Thyroid gland (tissue), 4 donors: ENCODE results near the gene PPARG. TPM values are rescaled to one million over a fixed set of nuclear protein-coding genes. Genes with fewer than 3 reads are reported as not detected.

ENCODE experiments used
- DNase-seq, 2 donors: peaks; one replicate each; pipeline ENCODE4 v3.0.0-alpha.2; 2019
- H3K27ac ChIP-seq, 3 donors: fragments of 200-600 bp; sonication (generic); 1 replicate in 2 of 3; 2 replicates in 1 of 3; pipeline ENCODE4 v1.5.1; 2016 to 2019; ENCODE audit warnings: mild to moderate bottlenecking in 1 of 3, moderate library complexity in 1 of 3
- H3K27me3 ChIP-seq: fragments of 200-600 bp; sonication (generic); one replicate; pipeline ENCODE4 v1.5.1; 2019
- H3K36me3 ChIP-seq, 2 donors: fragments of 200-600 bp; sonication (generic); one replicate each; pipeline ENCODE4 v1.5.1; 2016 to 2019
- H3K4me1 ChIP-seq, 2 donors: fragments of 200-600 bp; sonication (generic); one replicate each; pipeline ENCODE4 v1.5.1; 2017 to 2019
- H3K4me3 ChIP-seq, 3 donors: fragments of 200-600 bp; sonication (generic); replicated peaks in 1 of 3; 1 replicate in 2 of 3; 2 replicates in 1 of 3; pipeline ENCODE4 v1.5.1; 2016; ENCODE audit warnings: mild to moderate bottlenecking in 1 of 3
- H3K9me3 ChIP-seq: fragments of 200-600 bp; sonication (generic); one replicate; pipeline ENCODE4 v1.5.1; 2017
- POLR2A ChIP-seq, 2 donors: fragments of 450-650 bp; IDR thresholded peaks; one replicate each; pipeline ENCODE4 v1.6.1; 2017; ENCODE audit warnings: antibody characterized with exemption in 2 of 2, mild to moderate bottlenecking in 2 of 2, moderate library complexity in 1 of 2
- WGBS, 2 donors: methylation state at CpG; one replicate each; pipeline ENCODE4 v1.1.5; 2017; 5-methylcytosine and 5-hydroxymethylcytosine counted together
- intact Hi-C: fragments of 100-400 bp; cut with DNase I; formaldehyde crosslinking; loops from one replicate; pipeline ENCODE4 v1.15.1; 2023
- total RNA-seq, 4 donors: library from RNA; depleted of rRNA; stranded (reverse); fragments of >200 nt; gene quantifications; one replicate each; pipeline ENCODE4 v1.2.3, GENCODE V29; 2016
- TF ChIP-seq, protein P1 (sequence below), 6 experiments: fragments of 200-600 bp in 3 of 6; fragments of 450-650 bp in 3 of 6; sonication (generic) in 3 of 6; IDR thresholded peaks; one replicate each; pipeline ENCODE4 v1.5.1; 2016 to 2019; ENCODE audit warnings: antibody characterized with exemption in 6 of 6, mild to moderate bottlenecking in 2 of 6, inconsistent platforms in 1 of 6, moderate library complexity in 1 of 6

The PPARG gene
- total RNA-seq, 4 donors from 2014 or later, result 20.0 to 27.3 (median 23.7) TPM

DNA sequence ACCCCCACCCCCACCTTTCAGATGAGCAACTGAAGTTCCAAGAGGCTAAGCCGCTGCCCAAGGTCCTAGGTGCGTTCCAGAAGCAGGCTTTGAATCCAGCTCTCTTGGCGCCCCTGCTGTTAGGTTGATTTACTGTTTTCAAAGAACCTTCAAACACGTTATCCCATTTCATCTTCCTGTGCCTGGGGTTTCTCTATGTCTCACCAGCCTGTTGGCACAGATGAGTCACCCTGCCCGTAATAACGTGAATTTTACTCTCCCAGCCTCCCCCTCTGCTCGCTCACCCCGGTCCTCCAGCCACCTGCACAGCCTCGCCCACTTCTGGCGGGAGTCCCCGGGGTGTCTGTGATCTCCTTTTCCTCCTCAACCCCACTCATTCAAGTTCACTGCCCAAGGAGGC is 182.4 kb downstream of the PPARG start:
- no peaks in the 10 kb centered on the region for H3K27me3 ChIP-seq
- H3K36me3 ChIP-seq, result no peaks in the 10 kb centered on the region
- no peak overlapping the region for H3K4me3 ChIP-seq
- no peaks in the 10 kb centered on the region for H3K9me3 ChIP-seq
- WGBS, 2 donors, result 78 to 79% methylated on average over 10 to 11 of the region's 11 CpGs
- H3K4me1 ChIP-seq, result peaks cover 0 to 3% of the 10 kb centered on the region in 2 donors
- intact Hi-C loops, result no loop called here
- TF ChIP-seq, protein P1, sequence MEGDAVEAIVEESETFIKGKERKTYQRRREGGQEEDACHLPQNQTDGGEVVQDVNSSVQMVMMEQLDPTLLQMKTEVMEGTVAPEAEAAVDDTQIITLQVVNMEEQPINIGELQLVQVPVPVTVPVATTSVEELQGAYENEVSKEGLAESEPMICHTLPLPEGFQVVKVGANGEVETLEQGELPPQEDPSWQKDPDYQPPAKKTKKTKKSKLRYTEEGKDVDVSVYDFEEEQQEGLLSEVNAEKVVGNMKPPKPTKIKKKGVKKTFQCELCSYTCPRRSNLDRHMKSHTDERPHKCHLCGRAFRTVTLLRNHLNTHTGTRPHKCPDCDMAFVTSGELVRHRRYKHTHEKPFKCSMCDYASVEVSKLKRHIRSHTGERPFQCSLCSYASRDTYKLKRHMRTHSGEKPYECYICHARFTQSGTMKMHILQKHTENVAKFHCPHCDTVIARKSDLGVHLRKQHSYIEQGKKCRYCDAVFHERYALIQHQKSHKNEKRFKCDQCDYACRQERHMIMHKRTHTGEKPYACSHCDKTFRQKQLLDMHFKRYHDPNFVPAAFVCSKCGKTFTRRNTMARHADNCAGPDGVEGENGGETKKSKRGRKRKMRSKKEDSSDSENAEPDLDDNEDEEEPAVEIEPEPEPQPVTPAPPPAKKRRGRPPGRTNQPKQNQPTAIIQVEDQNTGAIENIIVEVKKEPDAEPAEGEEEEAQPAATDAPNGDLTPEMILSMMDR (IDR thresholded peaks at IDR 0.05), result no peak
- no peak for DNase-seq
- no peak overlapping the region for H3K27ac ChIP-seq

DNA sequence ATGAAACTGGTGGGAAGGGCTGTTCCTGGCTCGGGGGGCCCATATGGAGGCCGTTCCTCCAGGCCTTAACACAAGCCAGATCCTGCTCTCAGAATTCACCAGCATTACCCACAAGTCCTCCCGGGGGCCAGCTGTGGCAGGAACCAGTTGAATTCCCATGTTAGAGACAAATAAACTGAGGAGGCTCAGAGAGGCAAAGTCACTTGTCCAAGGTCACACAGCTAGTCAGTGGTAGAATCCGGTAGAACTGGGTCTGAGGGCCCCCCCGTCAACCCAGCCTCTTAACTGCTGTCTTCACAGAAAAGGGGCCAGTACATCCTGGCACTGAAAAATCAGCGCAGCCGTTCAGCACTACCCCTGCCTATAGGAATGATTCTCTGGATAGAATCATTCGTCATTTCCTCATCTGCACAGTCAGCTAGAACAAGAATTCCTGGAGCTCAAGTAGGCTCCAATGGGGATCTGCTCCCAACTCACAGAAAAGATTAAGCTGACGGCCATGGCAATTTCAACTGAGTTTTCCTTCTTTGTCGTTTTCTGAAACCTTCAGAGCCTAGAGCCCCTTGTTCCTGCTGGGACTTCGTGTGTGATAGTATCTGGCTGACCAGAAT is 183.2 kb downstream of the PPARG start:
- H3K4me3 ChIP-seq, result no peak overlapping the region
- H3K4me1 ChIP-seq, result peaks cover 0 to 8% of the 10 kb centered on the region in 2 donors
- H3K27ac ChIP-seq, result no peak overlapping the region
- no peaks in the 10 kb centered on the region for H3K27me3 ChIP-seq
- no peaks in the 10 kb centered on the region for H3K36me3 ChIP-seq
- TF ChIP-seq, protein P1 (IDR thresholded peaks at IDR 0.05), result no peak
- no peak for TF ChIP-seq POLR2A (IDR thresholded peaks at IDR 0.05)
- no peak for DNase-seq
- intact Hi-C loops, result no loop called here
- H3K9me3 ChIP-seq, result no peaks in the 10 kb centered on the region
- 80 to 87% methylated on average over 10 to 11 of the region's 11 CpGs for WGBS, 2 donors

DNA sequence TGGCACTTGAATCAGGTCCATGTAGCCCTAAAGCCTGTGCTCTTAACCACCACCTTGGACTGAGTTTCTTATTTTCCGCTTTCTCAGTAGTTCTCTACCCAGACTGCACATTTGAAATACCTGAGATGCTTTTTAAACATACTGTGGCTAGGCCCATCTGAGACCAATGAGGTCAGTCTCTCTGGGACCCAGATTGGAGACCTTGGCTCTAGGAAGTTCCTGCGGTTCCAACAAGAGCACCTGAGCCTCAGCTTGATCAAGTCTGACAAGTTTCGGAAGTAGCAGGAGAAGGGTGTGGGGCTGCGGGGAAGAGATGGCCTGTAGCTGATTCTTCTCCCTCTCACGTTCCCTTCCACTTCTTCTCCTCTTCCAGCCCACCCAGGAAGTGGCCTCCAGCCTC is 183.9 kb downstream of the PPARG start:
- H3K27me3 ChIP-seq, result no peaks in the 10 kb centered on the region
- H3K27ac ChIP-seq, result no peak overlapping the region
- DNase-seq, result no peak
- H3K4me1 ChIP-seq, result peaks cover 0 to 8% of the 10 kb centered on the region in 2 donors
- TF ChIP-seq, protein P1 (IDR thresholded peaks at IDR 0.05), result no peak
- no peak for TF ChIP-seq POLR2A (IDR thresholded peaks at IDR 0.05)
- 73 to 77% methylated on average over 5 of the region's 5 CpGs for WGBS, 2 donors
- intact Hi-C loops, result no loop called here
- no peaks in the 10 kb centered on the region for H3K36me3 ChIP-seq
- H3K4me3 ChIP-seq, result no peak overlapping the region
- no peaks in the 10 kb centered on the region for H3K9me3 ChIP-seq

DNA sequence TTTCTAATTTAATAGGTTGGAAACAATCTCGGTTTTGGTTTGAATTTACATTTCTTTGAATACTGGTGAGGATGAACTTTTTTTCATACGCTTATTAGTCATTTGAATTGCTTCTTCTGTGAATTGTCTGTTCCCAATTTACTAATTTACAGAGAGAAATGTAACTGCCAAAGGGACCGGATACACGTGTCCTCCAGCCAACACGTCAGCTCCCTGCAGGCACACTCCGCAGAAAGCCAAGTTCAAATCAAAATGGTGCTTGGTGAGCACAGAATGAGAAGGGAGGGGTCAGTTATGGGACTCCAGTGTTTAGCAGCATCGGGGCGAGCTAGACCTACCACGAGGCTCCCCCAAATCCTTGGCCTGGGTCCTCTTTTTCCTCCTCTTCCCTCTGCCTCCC is 184.6 kb downstream of the PPARG start:
- intact Hi-C loops, result no loop called here
- no peak overlapping the region for H3K27ac ChIP-seq
- TF ChIP-seq, protein P1 (IDR thresholded peaks at IDR 0.05), result no peak
- 71 to 87% methylated on average over 9 of the region's 9 CpGs for WGBS, 2 donors
- H3K27me3 ChIP-seq, result no peaks in the 10 kb centered on the region
- no peaks in the 10 kb centered on the region for H3K36me3 ChIP-seq
- no peak for DNase-seq
- peaks cover 0 to 8% of the 10 kb centered on the region in 2 donors for H3K4me1 ChIP-seq
- H3K4me3 ChIP-seq, result no peak overlapping the region
- H3K9me3 ChIP-seq, result no peaks in the 10 kb centered on the region

DNA sequence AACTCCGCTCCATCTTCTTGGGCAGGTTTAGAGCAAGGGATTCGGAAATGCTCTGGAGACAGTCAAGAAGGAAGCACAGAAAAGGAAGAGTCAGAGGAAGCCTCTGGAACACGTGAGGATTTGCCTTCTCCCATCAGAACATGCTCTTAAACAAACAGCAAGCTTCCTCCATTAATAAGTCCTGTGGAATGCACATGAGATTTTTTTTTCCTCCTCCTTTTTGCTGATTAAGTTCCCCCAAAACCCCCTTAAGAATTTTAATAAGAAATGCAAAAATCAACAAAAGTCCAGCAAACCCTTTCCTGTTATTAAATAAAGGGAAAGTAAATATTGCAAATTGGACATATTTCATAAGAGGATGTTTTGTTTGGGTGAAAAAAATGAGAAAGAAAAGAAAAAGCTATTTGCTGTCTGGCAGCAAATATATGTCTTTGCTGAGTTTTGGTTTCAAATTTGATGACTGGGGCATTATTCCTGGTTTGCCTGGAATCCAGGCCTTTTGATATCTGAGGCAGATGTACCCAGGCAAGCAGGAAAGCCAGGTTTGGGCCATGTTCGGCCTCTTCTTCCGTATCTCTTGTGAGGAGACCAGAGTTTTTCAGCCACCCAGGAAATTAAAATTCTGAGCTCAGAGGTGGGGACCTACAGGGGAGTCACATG is 187.5 kb downstream of the PPARG start:
- no peaks in the 10 kb centered on the region for H3K9me3 ChIP-seq
- intact Hi-C loops, result no loop called here
- peaks cover 0 to 8% of the 10 kb centered on the region in 2 donors for H3K4me1 ChIP-seq
- H3K36me3 ChIP-seq, result no peaks in the 10 kb centered on the region
- WGBS, 2 donors, result 67 to 74% methylated on average over 5 of the region's 5 CpGs
- TF ChIP-seq, protein P1 (IDR thresholded peaks at IDR 0.05), result no peak
- no peak for TF ChIP-seq POLR2A (IDR thresholded peaks at IDR 0.05)
- H3K27ac ChIP-seq, result peak overlapping the region in 1 of 3 donors; percentile 38
- H3K4me3 ChIP-seq, result no peak overlapping the region
- no peaks in the 10 kb centered on the region for H3K27me3 ChIP-seq
- DNase-seq, result no peak
